HG03575 (cell line): ENCODE measurements around the gene RNU6-9.

Experiments
- ATAC-seq: cut with Tn5 transposase; IDR thresholded peaks from one replicate; pipeline ENCODE4 v1.9.1; 2021; ENCODE audit not compliant: unreplicated experiment, insufficient number of reproducible peaks, low FRiP score; ENCODE audit errors: extremely low read depth

The RNU6-9 gene

DNA sequence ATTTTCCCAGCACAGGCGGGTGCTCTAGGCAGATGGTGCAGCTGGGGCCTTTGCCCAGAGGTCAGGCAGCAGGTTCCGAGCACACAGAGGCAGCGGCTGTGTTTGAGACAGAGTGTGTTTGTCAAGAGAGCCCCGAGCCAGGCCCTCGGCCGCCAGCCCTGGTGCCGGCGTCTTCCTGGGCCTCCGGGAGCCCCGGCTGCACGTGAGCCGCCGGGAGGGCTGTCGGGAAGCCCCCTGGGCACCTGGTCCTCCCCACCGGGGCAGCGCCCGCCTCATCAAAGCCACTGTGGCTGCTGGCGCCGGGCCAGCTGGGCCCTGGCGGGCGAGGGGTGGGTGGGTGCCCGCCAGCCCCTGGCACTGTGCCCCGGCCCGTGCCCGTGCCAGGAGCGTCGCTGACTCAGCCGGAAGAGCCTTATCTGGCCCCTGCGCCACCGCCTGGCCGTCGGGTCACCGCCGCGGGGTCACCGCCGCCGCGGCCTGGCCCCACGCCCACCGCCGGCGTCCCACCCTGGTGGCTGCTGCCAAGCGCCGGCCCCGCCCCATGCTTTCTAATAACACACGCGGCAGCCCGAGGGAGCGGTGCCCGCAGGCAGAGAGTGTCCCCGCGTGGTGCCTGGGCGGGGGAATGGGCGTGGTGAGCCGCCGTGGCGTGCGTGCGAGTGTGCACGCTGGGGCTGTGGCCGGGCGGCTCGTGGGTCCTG, 47.5 kb downstream of the RNU6-9 start:
- ATAC-seq = no peak

DNA sequence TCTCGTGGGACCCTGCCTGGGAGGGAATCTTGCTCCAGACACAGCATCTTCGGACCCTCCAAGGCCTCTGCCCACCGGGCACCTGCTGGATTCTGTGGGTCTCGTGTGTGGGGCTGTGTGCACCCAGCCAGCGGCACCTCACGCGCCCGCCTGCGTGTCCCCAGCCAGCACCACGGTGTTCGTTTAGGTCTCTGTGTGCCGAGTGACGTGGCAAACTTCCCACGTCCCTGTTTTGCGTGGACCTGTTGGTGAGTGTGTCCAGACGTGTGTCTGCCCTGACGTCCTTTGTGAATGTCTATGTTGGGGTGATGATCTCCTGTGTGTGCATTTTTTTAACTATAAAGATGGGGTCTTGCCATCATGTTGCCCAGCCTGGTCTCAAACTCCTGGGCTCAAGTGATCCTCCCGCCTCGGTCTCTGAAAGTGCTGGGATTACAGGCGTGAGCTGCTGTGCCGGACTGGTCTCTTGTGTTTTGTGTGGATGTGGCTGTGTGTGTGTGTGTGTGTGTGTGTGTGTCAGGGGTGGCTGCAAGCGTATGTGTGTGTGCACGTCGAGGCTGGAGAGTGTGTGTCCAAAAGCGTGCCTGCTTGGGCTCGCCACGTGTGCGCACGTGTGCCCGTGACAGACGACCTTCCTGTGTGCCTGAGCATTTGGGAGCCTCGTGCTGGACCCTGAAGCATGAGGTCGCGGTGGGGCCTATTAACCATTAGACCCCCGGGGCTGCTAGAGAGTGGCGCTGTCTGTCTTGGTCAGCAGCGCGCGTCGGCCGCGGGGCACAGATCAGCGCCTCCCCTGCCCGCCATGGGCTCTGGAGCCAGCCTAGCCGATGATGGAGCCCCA, 48.2 kb downstream of the RNU6-9 start:
- ATAC-seq = no peak

DNA sequence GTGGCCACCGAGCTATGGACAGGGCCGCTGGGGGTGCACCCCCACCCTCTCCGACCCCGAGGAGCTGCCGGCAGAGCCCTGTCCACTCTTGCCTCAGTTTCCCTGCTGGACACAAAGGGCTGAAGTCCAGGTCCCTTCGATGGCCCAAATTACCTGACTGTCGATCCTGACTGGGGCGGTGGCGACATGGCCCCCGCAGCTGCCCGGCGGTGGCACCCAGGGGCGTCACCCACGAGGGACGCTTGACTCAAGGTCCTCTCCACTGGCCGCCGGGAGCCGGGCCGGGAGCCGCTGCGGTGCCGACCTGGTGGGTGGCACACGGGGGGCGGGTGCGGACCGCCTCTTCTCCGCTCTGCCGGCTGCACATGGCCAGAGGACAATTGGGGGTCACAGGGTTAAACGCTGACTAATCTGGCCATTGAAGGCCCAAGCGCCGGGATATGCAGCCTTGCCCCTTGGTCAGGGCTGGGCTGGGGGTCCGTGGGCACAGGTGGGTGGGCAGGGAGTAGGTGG, 48.9 kb downstream of the RNU6-9 start:
- ATAC-seq = no peak
